HS-5 (cell line): ENCODE measurements around the gene E4F1.
"Not testable (repeated sequence)": the region's sequence is repeated elsewhere in the genome, so short reads cannot be mapped to it uniquely, and the experiment has no call there.

Source experiments
- DNase-seq: peaks from one replicate; pipeline ENCODE4 v3.0.0-alpha.2; 2012; ENCODE audit warnings: low read depth

The E4F1 gene

GRCh38 chr16:2231016-2231931, 7.9 kb downstream of the E4F1 start:
- DNase-seq, result no peak

- no peak for DNase-seq
Observed at GRCh38 chr16:2232094-2232990, 9.0 kb downstream of the E4F1 start.

GRCh38 chr16:2233046-2233775, 9.8 kb downstream of the E4F1 start:
- DNase-seq, result no peak

GRCh38 chr16:2233872-2234812, 10.8 kb downstream of the E4F1 start:
- no peak for DNase-seq

- DNase-seq, result no peak
Observed at GRCh38 chr16:2234813-2235170, 11.4 kb downstream of the E4F1 start.

- no peak for DNase-seq
Observed at GRCh38 chr16:2235234-2235651, 11.9 kb downstream of the E4F1 start.

GRCh38 chr16:2235695-2236336, 12.4 kb downstream of the E4F1 start:
- no peak for DNase-seq

- no peak for DNase-seq
Observed at GRCh38 chr16:2236337-2237101, 13.1 kb downstream of the E4F1 start, which contains the start of gene DNASE1L2. DNASE1L2 (plus strand) TSS chr16:2236444; CDS start chr16:2236817, 373 bp downstream.

GRCh38 chr16:2237102-2237482, 13.7 kb downstream of the E4F1 start:
- no peak for DNase-seq

GRCh38 chr16:2237493-2238149, 14.2 kb downstream of the E4F1 start:
- DNase-seq, result no peak

- DNase-seq, result no peak
Observed at GRCh38 chr16:2238150-2238837, 14.9 kb downstream of the E4F1 start.

GRCh38 chr16:2238838-2239675, 15.7 kb downstream of the E4F1 start:
- no peak for DNase-seq

- DNase-seq, result not testable (repeated sequence)
Observed at GRCh38 chr16:2240331-2240730, 16.9 kb downstream of the E4F1 start.

GRCh38 chr16:2242598-2242997, 19.2 kb downstream of the E4F1 start:
- DNase-seq, result no peak

- DNase-seq, result no peak
Observed at GRCh38 chr16:2243031-2243528, 19.7 kb downstream of the E4F1 start.

- no peak for DNase-seq
Observed at GRCh38 chr16:2243781-2244180, 20.4 kb downstream of the E4F1 start.

- no peak for DNase-seq
Observed at GRCh38 chr16:2244301-2244700, 20.9 kb downstream of the E4F1 start.
